K562 (cell line): ENCODE measurements around the gene BSDC1. TPM values are rescaled to one million over a fixed set of nuclear protein-coding genes. Genes with fewer than 3 reads are reported as not detected.
A peak's percentile ranks its signal among the peaks of the same experiment; 100 is the strongest.

Experiments
- BACH1 ChIP-seq: fragments of 200-800 bp; sonication (Bioruptor generic); IDR thresholded peaks from 2 replicates; pipeline ENCODE4 v1.6.1; 2016; ENCODE audit warnings: missing genetic modification characterization, missing compliant biosample characterization
- CBFB ChIP-seq: sonication (generic); formaldehyde crosslinking; IDR thresholded peaks from 2 replicates; pipeline ENCODE4 v1.4.0; 2020; ENCODE audit warnings: mild to moderate bottlenecking, missing genetic modification reagents
- CEBPB ChIP-seq: fragments of 450-650 bp; IDR thresholded peaks from 2 replicates; pipeline ENCODE4 v1.6.1; 2016; ENCODE audit warnings: missing genetic modification characterization, missing compliant biosample characterization
- KHSRP ChIP-seq: fragments of 450-650 bp; IDR thresholded peaks from 2 replicates; pipeline ENCODE4 v1.6.1; 2017
- SMAD2 ChIP-seq: fragments of 150-350 bp; IDR thresholded peaks from 2 replicates; pipeline ENCODE4 v1.6.1; 2014; ENCODE audit warnings: low read depth, mild to moderate bottlenecking, low read length
- SMAD3 ChIP-seq: fragments of 450-650 bp; formaldehyde crosslinking; conservative IDR thresholded peaks from 2 replicates; pipeline ENCODE4 v1.4.0; 2020; ENCODE audit warnings: mild to moderate bottlenecking
- SP2 ChIP-seq: IDR thresholded peaks from 2 replicates; pipeline ENCODE4 v1.6.1; 2011; ENCODE audit warnings: mild to moderate bottlenecking, low read depth, low read length, moderate library complexity; ENCODE audit not compliant: poor library complexity, severe bottlenecking; ENCODE audit errors: extremely low read depth
- TBP ChIP-seq: optimal IDR thresholded peaks from 2 replicates; pipeline ENCODE3; 2011; ENCODE audit warnings: low read depth, low read length, improper control_type of control experiment
- TRIM24 ChIP-seq, 2 experiments: fragments of 450-650 bp; IDR thresholded peaks; 2 replicates each; pipeline ENCODE4 v1.6.1; 2016
- polyA plus RNA-seq, 8 experiments: library from polyadenylated mRNA; depleted of rRNA in 4 of 8; stranded (reverse) in 5 of 8; unstranded in 3 of 8; fragments of >200 nt; fragmentation: Nextera tagmentation in 2 of 8; fragmentation: Illumina TruSeq in 1 of 8; extraction: Ambion mirVana in 2 of 8; extraction: Trizol in 1 of 8; gene quantifications; 2 replicates each; pipeline versions ENCODE4 v1.2.1 to v1.2.3, GENCODE V29; 2011 to 2014; ENCODE audit warnings: inconsistent platforms in 1 of 8, missing spikeins in 1 of 8
- total RNA-seq, 7 experiments: library from RNA; depleted of rRNA in 6 of 7; stranded (reverse); fragments of >200 nt in 6 of 7; fragmentation: Illumina TruSeq in 2 of 7; extraction: Trizol in 2 of 7; gene quantifications; 2 replicates each; pipeline versions ENCODE4 v1.2.1 to v1.2.3, GENCODE V29; 2011 to 2021; ENCODE audit warnings: low replicate concordance in 1 of 7
- TF ChIP-seq, protein P1 (sequence below): fragments of 450-650 bp; formaldehyde crosslinking; IDR thresholded peaks from 2 replicates; pipeline ENCODE4 v1.4.0; 2022; ENCODE audit warnings: mild to moderate bottlenecking, moderate library complexity
- TF ChIP-seq, protein P2 (sequence below), 2 experiments: fragments of 450-650 bp in 1 of 2; sonication (generic) in 1 of 2; formaldehyde crosslinking in 1 of 2; IDR thresholded peaks; 2 replicates each; pipeline versions ENCODE4 v1.7.1 to v1.9.0; 2016 to 2022; ENCODE audit warnings: inconsistent platforms in 1 of 2, mild to moderate bottlenecking in 1 of 2, missing genetic modification reagents in 1 of 2
- TF ChIP-seq, protein P3 (sequence below): sonication (generic); formaldehyde crosslinking; IDR thresholded peaks from 2 replicates; pipeline ENCODE4 v1.8.1; 2022; ENCODE audit warnings: missing genetic modification reagents
- TF ChIP-seq, protein P4 (sequence below): sonication (generic); formaldehyde crosslinking; IDR thresholded peaks from 2 replicates; pipeline ENCODE4 v1.4.0; 2020; ENCODE audit warnings: mild to moderate bottlenecking, missing genetic modification reagents

Gene BSDC1
- total and polyA plus RNA-seq, 9 of the 15 experiments (the other 6 are each of a cell fraction or from before 2014, with no cell fraction given): 10.2 to 96.8 (median 73.1) TPM

DNA sequence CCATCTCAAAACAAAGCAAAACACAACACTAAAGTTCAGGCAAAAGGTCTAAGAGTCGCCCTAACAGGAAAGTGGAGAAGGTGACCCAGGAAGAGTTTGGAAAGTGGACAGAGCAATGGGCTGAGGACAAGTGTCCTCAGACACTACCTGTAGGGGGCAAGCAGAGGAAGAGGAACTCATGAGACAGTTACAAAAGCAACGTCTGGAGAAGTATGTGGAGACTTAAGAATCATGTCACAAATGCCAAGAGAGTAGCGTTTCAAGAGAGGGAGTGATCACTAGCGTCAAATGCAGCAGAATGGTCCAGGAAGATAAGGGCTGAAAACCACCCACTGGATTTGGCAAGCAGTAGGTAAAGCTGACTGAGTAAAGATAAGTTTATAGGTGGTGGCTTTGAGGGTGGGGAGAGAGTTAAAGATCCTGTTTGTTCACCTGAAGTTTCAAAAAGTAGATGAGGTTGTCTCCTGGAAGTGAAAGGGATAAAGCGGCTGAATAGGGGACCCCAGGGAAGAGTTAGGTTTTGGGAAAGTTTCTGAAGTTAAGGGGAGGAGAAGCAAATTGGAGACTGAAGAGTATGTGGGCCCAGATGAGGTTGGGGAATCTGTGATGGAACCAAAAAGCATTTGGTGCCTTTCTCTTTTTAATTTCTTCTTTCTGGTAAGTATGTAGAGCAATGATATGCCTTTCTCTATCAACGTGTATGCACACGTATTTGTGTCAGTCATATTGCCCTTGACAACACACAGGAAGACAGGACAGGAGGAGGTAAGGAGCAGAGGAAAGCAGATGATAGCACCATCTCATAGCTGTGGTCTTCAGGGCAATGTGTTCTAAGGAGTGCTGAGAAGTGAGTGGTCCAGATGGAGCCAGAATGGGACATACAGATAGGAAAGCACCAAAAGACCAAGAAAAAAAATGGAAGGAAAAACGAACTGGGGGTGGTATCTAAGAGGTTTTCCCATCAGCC, 3.1 kb downstream of the BSDC1 start (continued):
- TF ChIP-seq, protein P1, sequence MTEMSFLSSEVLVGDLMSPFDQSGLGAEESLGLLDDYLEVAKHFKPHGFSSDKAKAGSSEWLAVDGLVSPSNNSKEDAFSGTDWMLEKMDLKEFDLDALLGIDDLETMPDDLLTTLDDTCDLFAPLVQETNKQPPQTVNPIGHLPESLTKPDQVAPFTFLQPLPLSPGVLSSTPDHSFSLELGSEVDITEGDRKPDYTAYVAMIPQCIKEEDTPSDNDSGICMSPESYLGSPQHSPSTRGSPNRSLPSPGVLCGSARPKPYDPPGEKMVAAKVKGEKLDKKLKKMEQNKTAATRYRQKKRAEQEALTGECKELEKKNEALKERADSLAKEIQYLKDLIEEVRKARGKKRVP (CRISPR knock-in tag): no peak
- TF ChIP-seq, protein P2, sequence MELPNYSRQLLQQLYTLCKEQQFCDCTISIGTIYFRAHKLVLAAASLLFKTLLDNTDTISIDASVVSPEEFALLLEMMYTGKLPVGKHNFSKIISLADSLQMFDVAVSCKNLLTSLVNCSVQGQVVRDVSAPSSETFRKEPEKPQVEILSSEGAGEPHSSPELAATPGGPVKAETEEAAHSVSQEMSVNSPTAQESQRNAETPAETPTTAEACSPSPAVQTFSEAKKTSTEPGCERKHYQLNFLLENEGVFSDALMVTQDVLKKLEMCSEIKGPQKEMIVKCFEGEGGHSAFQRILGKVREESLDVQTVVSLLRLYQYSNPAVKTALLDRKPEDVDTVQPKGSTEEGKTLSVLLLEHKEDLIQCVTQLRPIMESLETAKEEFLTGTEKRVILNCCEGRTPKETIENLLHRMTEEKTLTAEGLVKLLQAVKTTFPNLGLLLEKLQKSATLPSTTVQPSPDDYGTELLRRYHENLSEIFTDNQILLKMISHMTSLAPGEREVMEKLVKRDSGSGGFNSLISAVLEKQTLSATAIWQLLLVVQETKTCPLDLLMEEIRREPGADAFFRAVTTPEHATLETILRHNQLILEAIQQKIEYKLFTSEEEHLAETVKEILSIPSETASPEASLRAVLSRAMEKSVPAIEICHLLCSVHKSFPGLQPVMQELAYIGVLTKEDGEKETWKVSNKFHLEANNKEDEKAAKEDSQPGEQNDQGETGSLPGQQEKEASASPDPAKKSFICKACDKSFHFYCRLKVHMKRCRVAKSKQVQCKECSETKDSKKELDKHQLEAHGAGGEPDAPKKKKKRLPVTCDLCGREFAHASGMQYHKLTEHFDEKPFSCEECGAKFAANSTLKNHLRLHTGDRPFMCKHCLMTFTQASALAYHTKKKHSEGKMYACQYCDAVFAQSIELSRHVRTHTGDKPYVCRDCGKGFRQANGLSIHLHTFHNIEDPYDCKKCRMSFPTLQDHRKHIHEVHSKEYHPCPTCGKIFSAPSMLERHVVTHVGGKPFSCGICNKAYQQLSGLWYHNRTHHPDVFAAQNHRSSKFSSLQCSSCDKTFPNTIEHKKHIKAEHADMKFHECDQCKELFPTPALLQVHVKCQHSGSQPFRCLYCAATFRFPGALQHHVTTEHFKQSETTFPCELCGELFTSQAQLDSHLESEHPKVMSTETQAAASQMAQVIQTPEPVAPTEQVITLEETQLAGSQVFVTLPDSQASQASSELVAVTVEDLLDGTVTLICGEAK (IDR thresholded peaks at IDR 0.05): peak; percentile 59
- TF ChIP-seq, protein P2 (CRISPR knock-in tag; IDR thresholded peaks at IDR 0.05): no peak
- TF ChIP-seq TBP: peak; percentile 46
- TF ChIP-seq BACH1 (tag): peak; percentile 66
- peak; percentile 96 for TF ChIP-seq TRIM24 (IDR thresholded peaks at IDR 0.05)
- TF ChIP-seq, protein P3, sequence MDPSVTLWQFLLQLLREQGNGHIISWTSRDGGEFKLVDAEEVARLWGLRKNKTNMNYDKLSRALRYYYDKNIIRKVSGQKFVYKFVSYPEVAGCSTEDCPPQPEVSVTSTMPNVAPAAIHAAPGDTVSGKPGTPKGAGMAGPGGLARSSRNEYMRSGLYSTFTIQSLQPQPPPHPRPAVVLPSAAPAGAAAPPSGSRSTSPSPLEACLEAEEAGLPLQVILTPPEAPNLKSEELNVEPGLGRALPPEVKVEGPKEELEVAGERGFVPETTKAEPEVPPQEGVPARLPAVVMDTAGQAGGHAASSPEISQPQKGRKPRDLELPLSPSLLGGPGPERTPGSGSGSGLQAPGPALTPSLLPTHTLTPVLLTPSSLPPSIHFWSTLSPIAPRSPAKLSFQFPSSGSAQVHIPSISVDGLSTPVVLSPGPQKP (CRISPR knock-in tag): no peak
- TF ChIP-seq CBFB: no peak
- peak; percentile 90 for TF ChIP-seq CEBPB
- TF ChIP-seq, protein P4, sequence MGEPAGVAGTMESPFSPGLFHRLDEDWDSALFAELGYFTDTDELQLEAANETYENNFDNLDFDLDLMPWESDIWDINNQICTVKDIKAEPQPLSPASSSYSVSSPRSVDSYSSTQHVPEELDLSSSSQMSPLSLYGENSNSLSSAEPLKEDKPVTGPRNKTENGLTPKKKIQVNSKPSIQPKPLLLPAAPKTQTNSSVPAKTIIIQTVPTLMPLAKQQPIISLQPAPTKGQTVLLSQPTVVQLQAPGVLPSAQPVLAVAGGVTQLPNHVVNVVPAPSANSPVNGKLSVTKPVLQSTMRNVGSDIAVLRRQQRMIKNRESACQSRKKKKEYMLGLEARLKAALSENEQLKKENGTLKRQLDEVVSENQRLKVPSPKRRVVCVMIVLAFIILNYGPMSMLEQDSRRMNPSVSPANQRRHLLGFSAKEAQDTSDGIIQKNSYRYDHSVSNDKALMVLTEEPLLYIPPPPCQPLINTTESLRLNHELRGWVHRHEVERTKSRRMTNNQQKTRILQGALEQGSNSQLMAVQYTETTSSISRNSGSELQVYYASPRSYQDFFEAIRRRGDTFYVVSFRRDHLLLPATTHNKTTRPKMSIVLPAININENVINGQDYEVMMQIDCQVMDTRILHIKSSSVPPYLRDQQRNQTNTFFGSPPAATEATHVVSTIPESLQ (CRISPR knock-in tag): no peak
- TF ChIP-seq SMAD3 (CRISPR knock-in tag): peak; percentile 8; the same call in 1 of the 2 replicates
- no peak for TF ChIP-seq SP2
- no peak for TF ChIP-seq SMAD2
- TF ChIP-seq KHSRP: peak; percentile 58; the same call in 1 of the 2 replicates
